Measurements from ENCODE around the gene TSACC.
A peak's percentile ranks its signal among the peaks of the same experiment; 100 is the strongest.
"Not testable (repeated sequence)": the region's sequence is repeated elsewhere in the genome, so short reads cannot be mapped to it uniquely, and the experiment has no call there.

TSACC gene

DNA sequence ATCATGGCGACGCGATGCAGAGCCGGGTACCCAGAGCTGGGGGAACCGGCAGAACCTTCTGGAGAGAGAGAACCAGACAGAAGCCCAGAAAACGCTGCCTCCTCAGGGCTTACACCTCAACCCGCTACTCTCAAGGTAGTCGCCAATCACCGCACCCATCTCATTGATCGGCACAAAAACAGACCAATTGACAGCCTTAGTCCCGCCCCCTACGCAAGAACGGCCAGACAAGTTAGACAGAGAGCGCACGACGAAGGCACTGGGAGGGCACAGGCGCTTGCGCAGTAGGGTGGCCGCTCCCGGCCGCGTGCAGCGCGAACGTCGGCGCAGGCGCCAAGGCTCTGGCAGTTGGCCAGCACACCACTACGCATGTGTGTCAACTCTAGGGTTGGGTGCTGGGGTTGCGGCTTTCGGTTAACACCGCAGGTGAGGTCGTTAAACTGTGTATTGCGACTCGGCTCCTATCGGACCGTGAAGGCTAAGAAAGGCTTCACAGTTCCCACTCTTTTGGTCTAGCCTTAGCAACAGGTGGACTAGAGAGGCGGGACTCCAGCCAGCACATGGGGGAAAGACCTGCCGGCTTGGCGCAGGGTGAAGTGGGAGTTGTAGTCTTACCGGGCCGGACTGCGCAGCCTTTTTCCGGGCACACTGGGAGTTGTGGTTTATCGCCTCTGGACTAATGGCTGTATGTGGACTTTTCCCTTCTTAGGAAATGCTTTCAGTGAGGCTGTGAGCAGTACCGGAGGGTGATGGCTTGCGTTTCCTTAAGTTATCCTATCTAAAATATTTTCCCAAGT, at the start of gene TSACC, which contains the start of gene CCT3:
Gene TSACC, plus strand, starts transcription at position 347 of the 797 bp plus-strand sequence. CDS start 1,232 bp downstream, outside the sequence.
Gene CCT3, minus strand, starts transcription at position 113 of the 797 bp plus-strand sequence. Its CDS starts 108 bp downstream, at position 5.
- DNase-seq, result peak; percentile 99

GRCh38 chr1:156289857-156290256, 48.5 kb upstream of the TSACC start:
- DNase-seq, result no peak

- peak; percentile 34 for DNase-seq
Measured at GRCh38 chr1:156291226-156292061, 46.9 kb upstream of the TSACC start.

DNA sequence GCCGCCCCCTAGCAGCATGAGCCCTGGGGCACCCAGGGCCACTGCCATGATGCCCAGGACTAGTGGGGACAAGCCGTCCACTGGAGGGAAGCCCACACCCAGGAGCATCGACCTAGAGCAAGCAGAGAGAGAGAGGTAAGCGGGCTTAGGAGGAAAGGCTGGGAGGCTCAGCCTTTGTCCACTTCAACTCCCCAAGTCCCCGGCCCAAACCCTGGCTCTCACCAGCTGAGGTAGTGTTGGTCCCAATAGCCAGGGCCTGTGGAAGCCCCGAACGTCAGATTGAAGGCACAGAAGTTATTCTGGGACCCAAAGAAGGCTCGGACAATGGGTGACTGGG, 45.3 kb upstream of the TSACC start:
- no peak for DNase-seq

- no peak for DNase-seq
Measured at GRCh38 chr1:156293895-156294294, 44.4 kb upstream of the TSACC start.

DNA sequence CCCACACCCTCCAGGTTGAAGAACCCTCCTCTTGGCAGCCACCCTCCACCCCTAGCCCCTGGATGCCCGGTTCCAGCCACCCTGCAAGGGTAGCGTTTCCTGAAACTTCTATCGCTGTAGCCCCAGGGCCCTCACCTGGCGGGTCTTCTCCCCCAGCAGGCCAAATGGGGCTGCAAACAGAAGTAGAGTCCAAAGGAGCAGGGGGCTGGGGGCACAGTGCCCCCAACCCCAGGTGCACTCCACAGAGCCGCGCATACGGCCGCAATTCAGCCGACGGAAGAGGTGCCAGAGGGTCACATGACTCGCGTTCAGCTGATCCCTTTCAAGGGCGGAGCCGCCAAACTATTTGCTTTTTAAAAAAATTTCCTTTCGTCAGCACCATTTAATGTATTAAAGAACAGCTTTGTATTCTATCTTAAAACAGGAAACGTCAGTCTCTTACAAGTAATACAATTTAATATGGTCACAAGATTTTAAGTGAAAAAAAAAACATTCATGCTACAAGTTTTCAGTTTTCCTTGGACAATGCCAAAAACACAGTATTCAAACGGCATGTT, 42.9 kb upstream of the TSACC start, which contains the start of gene GLMP:
Gene GLMP, minus strand, starts transcription at position 289 of the 557 bp plus-strand sequence. Its CDS starts 34 bp downstream, at position 255.
- peak; percentile 67 for DNase-seq

- no peak for DNase-seq
Measured at GRCh38 chr1:156298852-156299357, 39.4 kb upstream of the TSACC start, which contains the start of gene VHLL. VHLL (minus strand) TSS chr1:156299307; CDS start chr1:156299189, 118 bp downstream.

DNA sequence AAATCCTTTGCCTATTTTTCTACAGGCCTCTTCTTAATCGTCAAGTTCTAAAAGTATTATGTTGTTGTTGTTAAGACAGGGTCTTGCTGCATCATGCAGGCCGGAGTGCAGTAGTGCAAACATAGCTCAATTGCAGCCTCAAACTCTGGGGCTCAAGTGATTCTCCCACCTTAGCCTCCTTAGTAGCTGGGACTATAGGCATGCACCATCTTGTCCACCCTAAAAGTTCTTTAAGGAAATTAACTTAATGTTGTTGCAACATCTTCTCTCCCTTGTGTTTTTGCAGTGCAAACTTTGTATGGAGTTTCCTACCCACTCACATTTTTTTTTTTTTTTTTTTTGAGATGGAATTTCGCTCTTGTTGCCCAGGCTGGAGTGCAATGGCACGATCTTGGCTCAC, 35.1 kb upstream of the TSACC start:
- DNase-seq, result no peak

DNA sequence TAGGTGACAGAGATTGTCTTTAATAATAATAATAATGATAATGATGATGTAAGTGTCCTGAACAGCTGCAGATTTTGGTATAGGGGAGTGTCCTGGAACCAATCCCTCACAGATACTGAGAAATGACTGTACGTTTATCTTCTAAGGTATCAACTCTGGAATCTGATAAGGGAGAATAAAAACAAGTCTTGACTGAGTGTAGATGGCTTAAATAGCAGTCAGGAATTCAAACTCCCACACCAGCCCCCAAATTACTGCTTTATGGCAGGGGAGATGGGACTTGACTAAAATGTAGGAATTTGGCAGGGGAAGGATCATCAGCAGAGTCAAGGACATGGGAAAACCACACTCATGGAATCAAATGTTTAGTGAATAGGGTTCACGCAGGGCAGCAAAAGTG, 33.1 kb upstream of the TSACC start:
- DNase-seq, result no peak

DNA sequence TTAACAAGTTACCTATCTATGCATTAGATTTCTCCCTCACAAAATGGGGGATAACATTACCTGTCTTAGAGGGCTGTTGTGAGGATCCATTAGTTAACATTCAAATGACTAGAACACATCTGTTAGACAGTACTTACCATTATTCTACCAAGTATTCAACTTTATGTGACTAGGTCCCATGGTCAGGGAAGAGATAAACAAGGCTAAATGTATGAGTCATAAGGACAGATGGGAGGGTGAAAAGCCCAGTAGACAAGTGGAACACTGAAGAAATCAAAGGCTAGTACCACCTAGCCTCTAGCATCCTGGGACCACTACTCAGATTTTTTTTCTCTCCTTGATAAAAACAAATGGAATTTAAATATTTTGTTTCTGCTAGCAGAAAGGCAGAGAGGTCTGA, 30.2 kb upstream of the TSACC start:
- DNase-seq, result no peak

GRCh38 chr1:156310962-156311361, 27.4 kb upstream of the TSACC start:
- DNase-seq, result no peak

GRCh38 chr1:156316909-156317308, 21.4 kb upstream of the TSACC start:
- no peak for DNase-seq

- DNase-seq, result peak; percentile 9
Measured at GRCh38 chr1:156319664-156320063, 18.7 kb upstream of the TSACC start.

- no peak for DNase-seq
Measured at GRCh38 chr1:156320560-156320959, 17.8 kb upstream of the TSACC start.

DNA sequence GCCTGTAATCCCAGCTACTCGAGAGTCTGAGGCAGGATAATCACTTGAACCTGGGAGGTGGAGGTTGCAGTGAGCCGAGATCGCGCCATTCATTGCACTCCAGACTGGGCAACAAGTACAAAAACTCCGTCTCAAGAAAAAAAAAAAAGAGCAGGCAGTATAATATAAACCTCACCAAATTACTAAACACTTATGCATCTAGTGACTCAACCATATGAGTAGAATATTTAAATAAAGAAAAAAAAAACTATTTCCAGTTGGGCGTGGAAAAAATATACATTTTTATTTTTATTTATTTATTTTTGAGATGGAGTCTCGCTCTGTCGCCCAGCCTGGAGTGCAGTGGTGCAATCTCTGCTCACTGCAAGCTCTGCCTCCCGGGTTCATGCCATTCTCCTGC, 15.1 kb upstream of the TSACC start:
- not testable (repeated sequence) for DNase-seq

DNA sequence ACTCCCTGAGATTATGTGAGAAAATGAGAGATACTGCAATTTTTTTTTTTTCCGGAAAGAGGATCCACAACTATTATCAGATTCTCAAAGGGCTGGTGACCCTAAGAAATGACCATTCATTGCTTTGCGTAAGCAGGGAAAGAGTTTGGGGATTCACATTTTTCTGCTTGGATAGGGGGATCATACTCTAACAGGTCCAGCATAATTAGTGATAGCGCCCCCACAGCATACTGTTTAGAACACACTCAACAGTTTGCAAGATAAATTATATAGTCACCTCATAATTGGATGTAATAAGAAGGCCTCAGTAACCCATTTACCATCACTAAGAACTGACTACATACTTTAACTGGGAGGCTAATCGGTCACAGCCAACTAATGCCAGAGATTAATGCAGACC, 2.1 kb upstream of the TSACC start:
- peak; percentile 22 for DNase-seq

DNA sequence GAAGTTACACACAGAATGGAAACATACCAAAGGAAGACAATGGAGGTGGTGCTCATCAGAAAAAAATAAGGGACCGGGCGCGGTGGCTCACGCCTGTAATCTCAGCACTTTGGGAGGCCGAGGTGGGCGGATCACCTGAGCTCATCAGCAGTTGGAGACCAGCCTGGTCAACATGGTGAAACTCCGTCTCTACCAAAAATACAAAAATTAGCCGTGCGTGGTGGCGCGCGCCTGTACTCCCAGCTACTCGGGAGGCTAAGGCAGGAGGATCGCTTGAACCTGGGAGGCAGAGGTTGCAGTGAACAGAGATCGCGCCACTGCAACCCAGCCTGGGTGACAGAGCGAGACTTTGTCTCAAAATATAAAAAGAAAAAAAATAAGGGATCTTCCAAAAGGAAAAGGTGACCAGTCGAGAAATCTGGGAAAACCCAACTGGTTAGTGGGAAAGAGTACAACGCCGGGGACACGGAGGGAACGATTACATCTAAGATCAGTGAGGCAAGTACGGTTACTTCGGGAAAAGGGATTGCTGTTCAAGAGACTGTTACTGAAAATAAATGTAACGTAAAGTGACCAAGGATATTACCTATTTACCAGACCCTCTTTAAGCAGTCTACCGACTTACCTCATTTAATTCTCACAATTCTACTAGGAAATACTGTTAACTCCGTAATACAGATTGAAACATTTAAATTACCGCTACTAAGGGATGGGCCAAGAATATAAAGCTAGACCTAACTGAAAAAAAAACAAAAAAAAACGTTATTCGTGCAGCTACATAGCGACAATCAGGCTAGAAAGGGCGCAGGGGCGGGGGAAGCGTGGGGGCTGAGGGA, 1.1 kb upstream of the TSACC start:
- peak; percentile 24 for DNase-seq

DNA sequence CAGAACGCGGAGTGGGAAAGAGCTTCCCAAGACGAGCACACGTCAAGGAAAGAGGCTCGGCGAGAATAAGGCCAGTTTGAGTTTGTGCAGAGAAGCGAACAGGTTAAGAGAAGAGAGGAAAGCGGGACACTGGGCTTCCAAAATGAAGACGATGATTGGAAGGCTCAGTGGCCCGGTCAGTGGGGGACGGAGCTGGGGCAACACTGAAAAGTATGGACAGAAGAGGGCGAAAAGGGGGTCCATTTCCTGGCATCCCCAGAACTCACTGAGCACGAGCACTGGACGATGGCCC, 492 bp upstream of the TSACC start:
- peak; percentile 37 for DNase-seq

- no peak for DNase-seq
Measured at GRCh38 chr1:156342166-156342955, 4.0 kb downstream of the TSACC start.

DNA sequence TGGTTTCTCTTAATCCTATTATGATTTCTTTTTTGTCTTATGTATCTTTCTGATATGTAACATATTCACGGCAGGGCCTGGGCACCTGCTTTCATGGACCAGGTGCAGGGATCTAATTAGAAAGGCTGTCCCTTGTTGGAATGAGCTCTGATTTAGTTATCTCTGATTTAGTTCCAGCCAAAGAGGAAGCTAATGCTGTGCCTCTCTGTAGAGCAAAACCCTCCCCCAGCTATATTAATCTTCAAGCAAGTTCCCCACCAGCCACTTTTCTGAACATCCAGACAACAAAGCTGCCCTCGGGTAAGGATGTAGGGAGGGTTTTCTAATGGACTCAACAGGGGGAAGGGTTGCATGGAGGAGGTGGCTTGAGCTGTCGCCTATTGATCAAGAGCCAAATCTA, 6.1 kb downstream of the TSACC start:
- no peak for DNase-seq

- DNase-seq, result not testable (repeated sequence)
Measured at GRCh38 chr1:156346035-156346434, 7.7 kb downstream of the TSACC start.

DNA sequence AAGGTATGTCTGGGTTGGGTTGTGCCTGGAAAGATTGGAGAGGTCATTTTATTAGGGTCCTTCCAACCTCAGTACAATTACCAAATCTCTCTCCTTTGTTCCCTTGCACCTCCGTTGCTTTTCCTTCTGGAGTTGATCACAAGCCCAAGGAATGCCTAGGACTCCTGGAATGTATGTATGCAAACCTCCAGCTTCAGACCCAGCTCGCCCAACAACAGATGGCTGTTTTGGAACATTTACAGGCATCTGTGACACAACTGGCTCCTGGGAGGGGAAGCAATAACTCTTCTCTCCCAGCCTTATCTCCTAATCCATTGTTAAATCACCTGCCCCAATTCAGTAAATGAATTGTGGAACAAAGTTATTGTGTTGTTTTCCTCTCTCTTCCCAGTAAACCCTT, 8.3 kb downstream of the TSACC start:
- DNase-seq, result no peak

Data from activated CD4-positive, alpha-beta T cell treated with anti-CD3 and anti-CD28 coated beads for 48 hours (primary cell).